Uterus (tissue), 4 donors: Measurements from ENCODE around the gene P4HTM. TPM values are rescaled to one million over a fixed set of nuclear protein-coding genes. Genes with fewer than 3 reads are reported as not detected.

Experiments
- DNase-seq, 2 donors: peaks; one replicate each; pipeline ENCODE4 v3.0.0-alpha.2; 2019 to 2020
- H3K27ac ChIP-seq, 2 donors: fragments of 200-600 bp; sonication (generic); 1 replicate in 1 of 2; 2 replicates in 1 of 2; pipeline ENCODE4 v1.5.1; 2016 to 2018
- H3K27me3 ChIP-seq, 2 donors: fragments of 200-600 bp; sonication (generic); one replicate each; pipeline ENCODE4 v1.5.1; 2018 to 2019; ENCODE audit warnings: control low read depth in 1 of 2
- H3K36me3 ChIP-seq, 2 donors: fragments of 200-600 bp; sonication (generic); one replicate each; pipeline ENCODE4 v1.5.1; 2019; ENCODE audit warnings: control low read depth in 1 of 2
- H3K4me1 ChIP-seq, 2 donors: fragments of 200-600 bp; sonication (generic); one replicate each; pipeline ENCODE4 v1.5.1; 2018 to 2019; ENCODE audit warnings: control low read depth in 1 of 2
- H3K4me3 ChIP-seq, 2 donors: fragments of 200-600 bp; sonication (generic); 1 replicate in 1 of 2; 2 replicates in 1 of 2; pipeline ENCODE4 v1.5.1; 2018 to 2019; ENCODE audit warnings: mild to moderate bottlenecking in 1 of 2
- H3K9me3 ChIP-seq, 2 donors: fragments of 200-600 bp; sonication (generic); one replicate each; pipeline ENCODE4 v1.5.1; 2019; ENCODE audit warnings: control low read depth in 1 of 2
- CTCF ChIP-seq, 4 experiments: fragments of 200-600 bp in 2 of 4; fragments of 450-650 bp in 2 of 4; sonication (generic) in 2 of 4; IDR thresholded peaks; one replicate each; pipeline ENCODE4 v1.5.1; 2016 to 2019; ENCODE audit warnings: antibody characterized with exemption in 4 of 4, mild to moderate bottlenecking in 2 of 4, moderate library complexity in 1 of 4
- POLR2A ChIP-seq, 2 donors: fragments of 450-650 bp; IDR thresholded peaks; one replicate each; pipeline ENCODE4 v1.6.1; 2016; ENCODE audit warnings: antibody characterized with exemption in 2 of 2, mild to moderate bottlenecking in 1 of 2, moderate library complexity in 1 of 2
- intact Hi-C: fragments of 100-400 bp; cut with DNase I; formaldehyde crosslinking; loops from one replicate; pipeline ENCODE4 v1.15.1; 2023; ENCODE audit warnings: low total_unique reads
- total RNA-seq, 4 donors: library from RNA; depleted of rRNA in 3 of 4; stranded (reverse); fragments of >200 nt in 3 of 4; gene quantifications; one replicate each; pipeline versions ENCODE4 v1.1.0 to v1.2.4, GENCODE V29; 2014 to 2023
- donor health status: DM: yes; HTN: yes; CAD: no.

P4HTM gene
- total RNA-seq, 4 donors from 2014 or later, result 35.0 to 81.5 (median 51.1) TPM

GRCh38 chr3:49027634-49028033, 37.6 kb downstream of the P4HTM start:
- TF ChIP-seq POLR2A (IDR thresholded peaks at IDR 0.05) (no peak), CTCF (IDR thresholded peaks at IDR 0.05) (no peak)
- Histone ChIP-seq H3K9me3 (no peaks in the 10 kb centered on the region), H3K36me3 (no peaks in the 10 kb centered on the region), H3K4me1 (peaks cover 5% of the 10 kb centered on the region in 2 donors), H3K27me3 (no peaks in the 10 kb centered on the region), H3K4me3 (no peak overlapping the region), H3K27ac (no peak overlapping the region)
- no peak for DNase-seq
- intact Hi-C loops, result no loop called here

DNA sequence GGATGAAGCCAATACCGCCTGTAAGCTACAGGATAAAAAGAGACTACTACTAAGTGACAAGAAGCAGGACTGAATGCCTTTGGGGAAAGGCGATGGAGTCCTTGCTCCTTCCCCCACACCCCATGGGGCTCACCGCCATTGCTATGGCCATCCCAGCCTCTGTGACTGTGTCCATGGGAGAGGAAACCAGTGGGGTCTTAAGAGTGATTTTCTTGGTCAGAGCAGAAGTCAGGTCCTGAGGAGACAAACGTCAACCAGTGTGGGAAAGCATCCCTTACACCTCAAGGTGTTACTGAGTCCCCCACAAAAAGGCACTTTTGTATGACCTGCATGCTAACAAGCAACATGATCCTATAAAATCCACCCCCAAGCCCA, 38.2 kb downstream of the P4HTM start:
- Histone ChIP-seq H3K4me1 (peaks cover 5% of the 10 kb centered on the region in 2 donors), H3K4me3 (peak overlapping the region in 1 of 2 donors; percentile 72)
- DNase-seq, result no peak

DNA sequence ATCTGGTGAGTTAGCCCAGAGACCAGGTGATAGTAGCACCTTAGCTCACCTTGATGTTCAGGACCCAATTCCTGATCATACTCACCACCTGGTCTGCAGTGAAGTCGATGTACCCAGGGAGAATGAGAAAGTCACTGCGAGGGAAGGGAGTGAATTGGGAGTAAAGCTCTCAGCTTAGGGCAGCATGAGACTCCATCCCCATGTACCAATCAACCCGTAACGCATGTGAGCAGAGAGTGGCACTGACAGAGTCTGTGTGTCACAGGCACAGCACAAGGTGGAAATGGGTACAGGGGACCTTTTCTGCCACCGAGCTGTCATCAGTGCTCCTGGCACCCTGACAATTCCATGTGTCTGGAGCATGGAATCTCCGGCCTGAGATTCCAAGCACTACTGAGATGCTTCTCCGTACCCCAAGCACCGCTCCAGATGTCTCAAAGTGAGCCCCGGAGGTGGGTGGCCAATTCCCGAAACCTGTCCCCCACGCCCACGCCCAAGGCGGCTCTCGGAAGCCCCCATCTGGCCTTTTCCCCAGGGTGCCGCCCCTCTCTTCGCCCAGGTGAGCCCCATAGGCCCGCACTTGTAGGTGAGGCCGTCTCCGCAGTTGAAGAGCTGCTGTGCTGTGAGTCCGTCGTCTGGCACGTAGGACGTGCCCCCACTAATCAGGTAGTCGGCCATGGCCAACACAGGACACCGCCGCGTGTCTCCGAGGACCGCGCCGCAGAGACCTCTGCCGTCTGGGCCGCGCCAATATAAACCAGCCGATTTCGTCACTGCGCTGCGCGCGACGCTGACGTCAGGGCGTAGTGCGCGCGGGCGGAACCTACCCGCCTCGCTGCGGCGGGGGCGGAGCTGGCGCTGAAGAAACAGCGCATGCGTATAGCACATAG, 38.9 kb downstream of the P4HTM start, which contains the start of gene IMPDH2:
TSS of gene IMPDH2 (minus strand) at position 726 of the 890 bp plus-strand sequence. CDS start at position 678, 48 bp downstream.
- peak within 1 kb of the TSS; percentile 72 to 78 for H3K4me3 ChIP-seq
- H3K9me3 ChIP-seq, result no peaks in the 10 kb centered on the region
- H3K27me3 ChIP-seq, result no peaks in the 10 kb centered on the region
- TF ChIP-seq POLR2A (IDR thresholded peaks at IDR 0.05) (peak; percentile 87 to 99), CTCF (IDR thresholded peaks at IDR 0.05) (peak in 3 of 4 experiments; percentile 28 to 46 (median 28))
- peaks cover 5% of the 10 kb centered on the region in 2 donors for H3K4me1 ChIP-seq
- peak within 1 kb of the TSS; percentile 91 to 97 for H3K27ac ChIP-seq
- no peaks in the 10 kb centered on the region for H3K36me3 ChIP-seq
- intact Hi-C loops, result no loop called here
- peak; percentile 92 to 95 for DNase-seq

More for the DNA sequence above, 38.2 kb downstream of the P4HTM start:
- peak overlapping the region; percentile 91 to 97 for H3K27ac ChIP-seq
- no peak for TF ChIP-seq POLR2A (IDR thresholded peaks at IDR 0.05)
- no peaks in the 10 kb centered on the region for H3K36me3 ChIP-seq
- no peaks in the 10 kb centered on the region for H3K9me3 ChIP-seq
- intact Hi-C loops, result no loop called here
- H3K27me3 ChIP-seq, result no peaks in the 10 kb centered on the region

- H3K36me3 ChIP-seq, result no peaks in the 10 kb centered on the region
- H3K4me1 ChIP-seq, result peaks cover 5% of the 10 kb centered on the region in 2 donors
Observed at GRCh38 chr3:49029563-49029884, 39.5 kb downstream of the P4HTM start.

GRCh38 chr3:49030321-49030720, 40.3 kb downstream of the P4HTM start:
- Histone ChIP-seq H3K4me1 (peaks cover 5% of the 10 kb centered on the region in 2 donors), H3K27me3 (no peaks in the 10 kb centered on the region), H3K4me3 (no peak overlapping the region), H3K27ac (peak overlapping the region in 1 of 2 donors; percentile 91), H3K9me3 (no peaks in the 10 kb centered on the region), H3K36me3 (no peaks in the 10 kb centered on the region)
- DNase-seq, result no peak
- TF ChIP-seq CTCF (IDR thresholded peaks at IDR 0.05), result no peak
- TF ChIP-seq POLR2A (IDR thresholded peaks at IDR 0.05), result no peak
- intact Hi-C loops, result no loop called here

More at GRCh38 chr3:49029563-49029884, 39.5 kb downstream of the P4HTM start:
- intact Hi-C loops, result no loop called here
- Histone ChIP-seq H3K27ac (peak overlapping the region; percentile 91 to 97), H3K4me3 (peak overlapping the region; percentile 72 to 78), H3K9me3 (no peaks in the 10 kb centered on the region), H3K27me3 (no peaks in the 10 kb centered on the region)
- TF ChIP-seq POLR2A (IDR thresholded peaks at IDR 0.05), result no peak
- no peak for DNase-seq

- Histone ChIP-seq H3K4me3 (no peak overlapping the region), H3K27me3 (no peaks in the 10 kb centered on the region), H3K4me1 (peaks cover 5% of the 10 kb centered on the region in 2 donors), H3K27ac (no peak overlapping the region), H3K36me3 (no peaks in the 10 kb centered on the region), H3K9me3 (no peaks in the 10 kb centered on the region)
- DNase-seq, result peak in 1 of 2 donors; percentile 26
- no peak for TF ChIP-seq CTCF (IDR thresholded peaks at IDR 0.05)
- no peak for TF ChIP-seq POLR2A (IDR thresholded peaks at IDR 0.05)
- intact Hi-C loops, result no loop called here
Observed at GRCh38 chr3:49032646-49033304, 42.7 kb downstream of the P4HTM start.
